ENCODE measurements around the gene DPH5. TPM values are rescaled to one million over a fixed set of nuclear protein-coding genes. Genes with fewer than 3 reads are reported as not detected.

DPH5 gene
- total RNA-seq, 6 experiments from 2014 or later = 10.9 to 21.4 (median 16.8) TPM

DNA sequence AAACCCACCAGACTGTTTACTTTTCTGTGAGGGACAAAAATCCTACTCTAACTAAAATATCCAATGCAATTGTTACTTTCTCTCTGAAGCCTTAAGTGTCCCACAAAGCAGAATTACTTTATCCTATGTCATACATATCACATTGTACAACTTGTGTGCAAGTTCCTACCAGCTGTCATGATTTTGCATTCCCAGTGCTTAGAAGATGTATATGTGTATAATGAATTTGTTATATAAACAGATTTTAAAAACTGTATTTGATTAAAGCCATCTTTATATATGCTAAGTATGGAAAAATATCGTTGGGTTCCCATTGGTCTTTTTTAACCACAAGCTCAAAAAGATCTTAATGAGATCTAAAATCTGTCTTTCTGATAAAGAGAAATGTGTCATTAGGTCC is 57.0 kb downstream of the DPH5 start:
- no peaks in the 10 kb centered on the region for H3K27me3 ChIP-seq
- intact Hi-C loops (cut with DNase I) = no loop called here
- no peak overlapping the region for H3K4me3 ChIP-seq
- H3K27ac ChIP-seq = no peak overlapping the region
- ATAC-seq = no peak
- TF ChIP-seq POLR2A (IDR thresholded peaks at IDR 0.05) = no peak
- TF ChIP-seq, protein P1, sequence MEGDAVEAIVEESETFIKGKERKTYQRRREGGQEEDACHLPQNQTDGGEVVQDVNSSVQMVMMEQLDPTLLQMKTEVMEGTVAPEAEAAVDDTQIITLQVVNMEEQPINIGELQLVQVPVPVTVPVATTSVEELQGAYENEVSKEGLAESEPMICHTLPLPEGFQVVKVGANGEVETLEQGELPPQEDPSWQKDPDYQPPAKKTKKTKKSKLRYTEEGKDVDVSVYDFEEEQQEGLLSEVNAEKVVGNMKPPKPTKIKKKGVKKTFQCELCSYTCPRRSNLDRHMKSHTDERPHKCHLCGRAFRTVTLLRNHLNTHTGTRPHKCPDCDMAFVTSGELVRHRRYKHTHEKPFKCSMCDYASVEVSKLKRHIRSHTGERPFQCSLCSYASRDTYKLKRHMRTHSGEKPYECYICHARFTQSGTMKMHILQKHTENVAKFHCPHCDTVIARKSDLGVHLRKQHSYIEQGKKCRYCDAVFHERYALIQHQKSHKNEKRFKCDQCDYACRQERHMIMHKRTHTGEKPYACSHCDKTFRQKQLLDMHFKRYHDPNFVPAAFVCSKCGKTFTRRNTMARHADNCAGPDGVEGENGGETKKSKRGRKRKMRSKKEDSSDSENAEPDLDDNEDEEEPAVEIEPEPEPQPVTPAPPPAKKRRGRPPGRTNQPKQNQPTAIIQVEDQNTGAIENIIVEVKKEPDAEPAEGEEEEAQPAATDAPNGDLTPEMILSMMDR (IDR thresholded peaks at IDR 0.05) = no peak
- DNase-seq = no peak
- H3K36me3 ChIP-seq = peaks cover 0 to 19% (median 6%) of the 10 kb centered on the region in 4 donors
- no peaks in the 10 kb centered on the region for H3K9me3 ChIP-seq
- WGBS (ENCODE audit: insufficient coverage, low coverage, low lambda C conversion rate, missing lambda C conversion rate) = 74% methylated on average over 1 of the region's 1 CpG
- H3K4me1 ChIP-seq = no peaks in the 10 kb centered on the region

DNA sequence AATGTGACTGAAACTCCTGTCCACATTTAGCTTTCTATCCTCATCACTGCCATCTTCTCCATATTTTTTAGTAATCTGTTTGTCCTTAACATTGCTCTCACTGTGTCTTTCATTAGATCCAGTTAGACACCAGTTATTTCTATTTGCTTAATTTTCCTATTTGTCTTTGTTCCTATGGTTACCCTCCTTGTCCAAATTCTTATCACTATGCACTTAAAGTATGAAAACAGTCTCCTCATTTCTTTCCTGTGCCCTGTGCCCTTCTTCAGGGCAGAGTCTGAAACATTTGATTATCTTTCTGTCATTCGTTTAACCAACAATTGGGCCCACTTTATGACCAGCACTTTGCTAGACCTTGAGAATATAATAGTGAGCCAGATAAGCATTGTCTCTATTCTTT is 65.5 kb downstream of the DPH5 start:
- no peaks in the 10 kb centered on the region for H3K4me1 ChIP-seq
- DNase-seq = no peak
- H3K4me3 ChIP-seq = no peak overlapping the region
- TF ChIP-seq, protein P1 (IDR thresholded peaks at IDR 0.05) = no peak
- TF ChIP-seq POLR2A (IDR thresholded peaks at IDR 0.05) = no peak
- no peak overlapping the region for H3K27ac ChIP-seq
- H3K36me3 ChIP-seq = peaks cover 0 to 5% (median 2%) of the 10 kb centered on the region in 4 donors
- no peak for ATAC-seq
- H3K9me3 ChIP-seq = no peaks in the 10 kb centered on the region
- 64% methylated on average over 1 of the region's 1 CpG for WGBS (ENCODE audit: insufficient coverage, low coverage, low lambda C conversion rate, missing lambda C conversion rate)
- no peaks in the 10 kb centered on the region for H3K27me3 ChIP-seq
- intact Hi-C loops (cut with DNase I) = no loop called here

DNA sequence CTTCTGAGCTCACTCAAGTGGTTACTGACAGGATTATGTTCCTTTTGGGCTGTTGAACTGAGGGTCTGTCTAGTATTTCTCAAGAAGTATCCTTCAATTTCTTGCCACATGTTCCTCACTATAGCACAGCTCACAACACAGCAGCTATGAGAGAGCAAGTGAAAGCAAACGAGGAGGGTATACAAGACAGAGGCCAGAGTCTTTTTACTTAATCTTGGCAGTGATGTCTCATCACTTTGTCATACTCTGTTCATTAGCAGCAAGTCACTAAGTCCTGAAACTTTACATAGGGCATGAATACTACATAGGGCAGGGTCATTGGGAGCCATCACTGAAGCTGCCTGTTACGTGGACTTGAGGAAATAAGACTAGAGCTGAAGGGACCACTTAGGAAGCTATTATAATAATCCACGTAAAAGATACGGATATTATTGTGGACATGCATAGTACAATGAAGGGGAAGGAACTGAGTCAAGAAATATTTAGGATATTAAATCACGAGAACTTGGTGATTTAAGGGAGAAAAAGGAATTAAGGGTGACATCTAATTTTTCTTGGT is 66.0 kb downstream of the DPH5 start:
- H3K36me3 ChIP-seq = peaks cover 0 to 5% (median 1%) of the 10 kb centered on the region in 4 donors
- H3K27me3 ChIP-seq = no peaks in the 10 kb centered on the region
- TF ChIP-seq POLR2A (IDR thresholded peaks at IDR 0.05) = no peak
- TF ChIP-seq, protein P1 (IDR thresholded peaks at IDR 0.05) = no peak
- no peak overlapping the region for H3K27ac ChIP-seq
- H3K4me3 ChIP-seq = no peak overlapping the region
- WGBS (ENCODE audit: insufficient coverage, low coverage, low lambda C conversion rate, missing lambda C conversion rate) = 76% methylated on average over 5 of the region's 5 CpGs
- H3K4me1 ChIP-seq = no peaks in the 10 kb centered on the region
- intact Hi-C loops (cut with DNase I) = no loop called here
- no peaks in the 10 kb centered on the region for H3K9me3 ChIP-seq
- DNase-seq (no peak), ATAC-seq (no peak)

DNA sequence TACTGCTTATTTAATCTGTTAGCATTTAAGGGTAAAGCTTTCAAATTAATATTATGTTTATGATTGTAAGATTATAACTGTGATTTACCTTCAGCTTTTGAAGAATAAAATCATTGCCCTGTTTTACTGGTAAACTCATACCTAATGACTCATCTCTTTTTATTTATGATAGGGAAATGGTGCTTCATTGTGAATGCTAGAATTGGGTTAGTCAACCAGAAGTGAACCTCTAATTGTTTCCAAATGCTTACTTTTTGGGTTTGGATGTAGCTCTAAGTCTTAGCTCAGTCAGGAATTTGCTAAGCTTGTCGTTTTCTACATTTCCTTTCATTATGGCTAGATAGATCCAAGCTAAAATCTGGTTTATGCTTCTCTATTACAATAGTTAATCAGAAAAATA is 70.3 kb downstream of the DPH5 start:
- H3K27ac ChIP-seq = no peak overlapping the region
- no peaks in the 10 kb centered on the region for H3K27me3 ChIP-seq
- no peak for DNase-seq
- TF ChIP-seq, protein P1 (IDR thresholded peaks at IDR 0.05) = no peak
- TF ChIP-seq POLR2A (IDR thresholded peaks at IDR 0.05) = no peak
- no peak overlapping the region for H3K4me3 ChIP-seq
- intact Hi-C loops (cut with DNase I) = no loop called here
- 69% methylated on average over 1 of the region's 1 CpG for WGBS (ENCODE audit: insufficient coverage, low coverage, low lambda C conversion rate, missing lambda C conversion rate)
- H3K4me1 ChIP-seq = no peaks in the 10 kb centered on the region
- peaks cover 0 to 5% (median 0%) of the 10 kb centered on the region in 4 donors for H3K36me3 ChIP-seq
- no peak for ATAC-seq
- H3K9me3 ChIP-seq = no peaks in the 10 kb centered on the region

All from right lobe of liver (tissue), 6 donors.